Ishikawa (cell line): ENCODE measurements around the gene KTI12.
A peak's percentile ranks its signal among the peaks of the same experiment; 100 is the strongest.

Experiments
- CEBPB ChIP-seq: IDR thresholded peaks from 2 replicates; pipeline ENCODE4 v1.6.1; 2012
- CREB1 ChIP-seq: IDR thresholded peaks from 2 replicates; pipeline ENCODE4 v1.6.1; 2012; ENCODE audit warnings: low read depth
- EGR1 ChIP-seq: IDR thresholded peaks from 2 replicates; pipeline ENCODE4 v1.6.1; 2012
- EP300 ChIP-seq: IDR thresholded peaks from 2 replicates; pipeline ENCODE4 v1.6.1; 2012; ENCODE audit warnings: borderline replicate concordance
- FOXM1 ChIP-seq: IDR thresholded peaks from 2 replicates; pipeline ENCODE4 v1.6.1; 2012; ENCODE audit warnings: low read depth, borderline replicate concordance
- NFIC ChIP-seq: IDR thresholded peaks from 2 replicates; pipeline ENCODE4 v1.6.1; 2012
- RAD21 ChIP-seq: IDR thresholded peaks from 2 replicates; pipeline ENCODE4 v1.6.1; 2012; ENCODE audit warnings: low read depth
- TAF1 ChIP-seq: IDR thresholded peaks from 2 replicates; pipeline ENCODE4 v1.6.1; 2012; ENCODE audit warnings: low read depth, mild to moderate bottlenecking
- TCF12 ChIP-seq: IDR thresholded peaks from 2 replicates; pipeline ENCODE4 v1.6.1; 2012; ENCODE audit warnings: low read depth
- TEAD4 ChIP-seq: IDR thresholded peaks from 2 replicates; pipeline ENCODE4 v1.6.1; 2012
- YY1 ChIP-seq: IDR thresholded peaks from 2 replicates; pipeline ENCODE4 v1.6.1; 2012; ENCODE audit warnings: low read depth
- ZBTB7A ChIP-seq: IDR thresholded peaks from 2 replicates; pipeline ENCODE4 v1.6.1; 2012; ENCODE audit warnings: low read depth
- TF ChIP-seq, protein P1 (sequence below): IDR thresholded peaks from 2 replicates; pipeline ENCODE4 v1.6.1; 2012
- TF ChIP-seq, protein P2 (sequence below): IDR thresholded peaks from 2 replicates; pipeline ENCODE4 v1.6.1; 2012; ENCODE audit warnings: low read depth, mild to moderate bottlenecking
- TF ChIP-seq, protein P3 (sequence below): IDR thresholded peaks from 2 replicates; pipeline ENCODE4 v1.6.1; 2012

The KTI12 gene

DNA sequence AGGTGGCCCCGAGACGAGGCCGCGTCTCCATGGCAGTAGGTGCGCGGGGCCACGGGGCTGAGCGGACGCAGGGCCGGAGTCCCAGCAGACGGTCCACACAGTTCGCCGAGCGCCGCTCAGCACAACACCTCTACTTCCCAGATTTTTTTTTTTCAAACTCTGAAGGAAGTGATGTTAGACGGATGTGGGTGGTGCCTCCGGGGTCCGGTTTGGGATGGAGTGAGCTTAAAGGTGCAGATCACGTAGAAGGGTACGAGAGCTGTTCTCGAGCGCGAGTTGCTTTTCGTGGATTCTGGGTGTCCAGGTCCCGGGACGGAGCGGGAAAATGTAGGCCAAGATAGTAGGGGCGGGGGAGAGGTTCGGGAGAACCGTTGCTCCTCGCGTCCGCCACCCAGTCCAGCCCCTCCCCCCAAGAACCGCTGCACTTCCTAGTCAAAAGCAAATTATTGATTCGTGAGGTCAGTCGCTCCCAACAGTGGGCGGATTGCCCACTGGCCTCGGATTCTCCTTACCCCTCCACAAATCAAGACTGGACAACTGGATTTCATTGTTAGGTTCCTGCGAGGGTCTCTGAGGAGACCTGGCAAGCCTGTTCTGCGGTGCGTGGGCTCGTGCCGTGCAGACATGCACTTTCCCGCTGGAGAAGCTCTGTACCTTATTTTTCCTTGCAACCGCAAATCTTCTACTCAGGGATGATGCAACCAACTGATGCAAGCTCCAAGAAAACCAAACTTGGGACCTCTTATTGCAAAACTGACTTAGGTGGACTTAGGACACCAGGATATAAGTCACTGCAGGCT lies 21.7 kb upstream of the KTI12 start, which contains the start of gene TXNDC12:
TSS of gene TXNDC12 (minus strand) at position 126 of the 800 bp plus-strand sequence. CDS start at position 31, 95 bp downstream.
- TF ChIP-seq TEAD4 (no peak), ZBTB7A (no peak), FOXM1 (0 out of 2 replicates have a peak, but pooled peaks have one; percentile 12), NFIC (no peak), TCF12 (peak; percentile 32; the same call in 1 of the 2 replicates), CREB1 (peak; percentile 74), TAF1 (peak; percentile 82), CEBPB (peak; percentile 88), EP300 (no peak), RAD21 (no peak), YY1 (no peak), EGR1 (no peak; the same call in 1 of the 2 replicates)
- TF ChIP-seq, protein P1, sequence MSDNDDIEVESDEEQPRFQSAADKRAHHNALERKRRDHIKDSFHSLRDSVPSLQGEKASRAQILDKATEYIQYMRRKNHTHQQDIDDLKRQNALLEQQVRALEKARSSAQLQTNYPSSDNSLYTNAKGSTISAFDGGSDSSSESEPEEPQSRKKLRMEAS = peak; percentile 77
- TF ChIP-seq, protein P2, sequence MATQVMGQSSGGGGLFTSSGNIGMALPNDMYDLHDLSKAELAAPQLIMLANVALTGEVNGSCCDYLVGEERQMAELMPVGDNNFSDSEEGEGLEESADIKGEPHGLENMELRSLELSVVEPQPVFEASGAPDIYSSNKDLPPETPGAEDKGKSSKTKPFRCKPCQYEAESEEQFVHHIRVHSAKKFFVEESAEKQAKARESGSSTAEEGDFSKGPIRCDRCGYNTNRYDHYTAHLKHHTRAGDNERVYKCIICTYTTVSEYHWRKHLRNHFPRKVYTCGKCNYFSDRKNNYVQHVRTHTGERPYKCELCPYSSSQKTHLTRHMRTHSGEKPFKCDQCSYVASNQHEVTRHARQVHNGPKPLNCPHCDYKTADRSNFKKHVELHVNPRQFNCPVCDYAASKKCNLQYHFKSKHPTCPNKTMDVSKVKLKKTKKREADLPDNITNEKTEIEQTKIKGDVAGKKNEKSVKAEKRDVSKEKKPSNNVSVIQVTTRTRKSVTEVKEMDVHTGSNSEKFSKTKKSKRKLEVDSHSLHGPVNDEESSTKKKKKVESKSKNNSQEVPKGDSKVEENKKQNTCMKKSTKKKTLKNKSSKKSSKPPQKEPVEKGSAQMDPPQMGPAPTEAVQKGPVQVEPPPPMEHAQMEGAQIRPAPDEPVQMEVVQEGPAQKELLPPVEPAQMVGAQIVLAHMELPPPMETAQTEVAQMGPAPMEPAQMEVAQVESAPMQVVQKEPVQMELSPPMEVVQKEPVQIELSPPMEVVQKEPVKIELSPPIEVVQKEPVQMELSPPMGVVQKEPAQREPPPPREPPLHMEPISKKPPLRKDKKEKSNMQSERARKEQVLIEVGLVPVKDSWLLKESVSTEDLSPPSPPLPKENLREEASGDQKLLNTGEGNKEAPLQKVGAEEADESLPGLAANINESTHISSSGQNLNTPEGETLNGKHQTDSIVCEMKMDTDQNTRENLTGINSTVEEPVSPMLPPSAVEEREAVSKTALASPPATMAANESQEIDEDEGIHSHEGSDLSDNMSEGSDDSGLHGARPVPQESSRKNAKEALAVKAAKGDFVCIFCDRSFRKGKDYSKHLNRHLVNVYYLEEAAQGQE = no peak
- TF ChIP-seq, protein P3, sequence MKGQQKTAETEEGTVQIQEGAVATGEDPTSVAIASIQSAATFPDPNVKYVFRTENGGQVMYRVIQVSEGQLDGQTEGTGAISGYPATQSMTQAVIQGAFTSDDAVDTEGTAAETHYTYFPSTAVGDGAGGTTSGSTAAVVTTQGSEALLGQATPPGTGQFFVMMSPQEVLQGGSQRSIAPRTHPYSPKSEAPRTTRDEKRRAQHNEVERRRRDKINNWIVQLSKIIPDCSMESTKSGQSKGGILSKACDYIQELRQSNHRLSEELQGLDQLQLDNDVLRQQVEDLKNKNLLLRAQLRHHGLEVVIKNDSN = no peak

DNA sequence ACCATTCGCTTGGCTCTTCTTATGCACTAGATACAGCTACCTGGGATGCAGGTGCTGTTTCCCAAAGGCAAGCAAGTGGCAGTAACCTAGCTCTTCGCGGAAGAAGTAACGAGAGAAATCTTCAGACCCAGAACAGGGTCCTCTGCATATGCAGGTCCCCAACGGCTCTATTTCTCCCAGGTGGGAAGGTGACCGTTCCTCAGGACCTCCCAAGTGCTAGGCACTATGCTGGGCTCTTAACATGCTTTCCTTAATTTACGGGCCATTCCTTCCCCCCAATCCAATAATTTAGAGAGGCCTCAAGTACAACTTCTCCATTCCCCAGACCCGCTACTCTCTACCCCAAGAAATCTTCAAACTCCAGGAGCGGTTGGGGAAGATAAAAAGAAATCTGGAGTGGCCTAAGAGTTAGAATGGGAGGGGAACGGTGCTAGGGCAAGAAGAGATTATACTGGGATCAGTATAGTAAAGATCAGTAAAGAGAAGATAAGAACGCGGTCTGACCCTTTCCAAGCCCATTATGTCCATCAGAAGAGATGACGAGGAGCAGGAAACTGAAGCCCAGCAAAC lies 21.0 kb upstream of the KTI12 start:
- no peak for TF ChIP-seq EGR1
- TF ChIP-seq FOXM1 = no peak
- no peak for TF ChIP-seq CREB1
- no peak for TF ChIP-seq TCF12
- TF ChIP-seq TEAD4 = no peak
- no peak for TF ChIP-seq CEBPB
- TF ChIP-seq, protein P2 = no peak

DNA sequence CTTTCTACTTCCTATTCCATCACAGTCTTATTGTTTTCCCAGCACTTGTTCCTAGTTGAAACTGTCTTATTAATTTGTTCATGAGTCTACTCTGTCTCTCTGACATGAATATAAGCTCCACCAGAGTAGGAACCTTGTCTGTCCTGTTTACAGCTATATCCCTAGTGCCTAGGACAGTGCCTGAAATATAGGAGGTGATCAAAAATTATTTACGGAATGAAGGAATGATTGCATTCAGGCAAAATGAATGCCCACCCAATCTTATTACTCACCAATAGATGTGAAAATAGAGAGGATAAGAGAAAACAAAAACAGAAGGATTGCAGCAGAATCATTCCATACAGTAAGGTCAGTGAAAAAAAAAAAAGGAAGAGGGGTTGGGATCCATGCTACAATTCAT lies 20.3 kb upstream of the KTI12 start:
- TF ChIP-seq FOXM1 = no peak
- no peak for TF ChIP-seq CREB1
- no peak for TF ChIP-seq NFIC
- no peak for TF ChIP-seq CEBPB
- no peak for TF ChIP-seq ZBTB7A
- no peak for TF ChIP-seq EP300
- TF ChIP-seq YY1 = no peak
- TF ChIP-seq, protein P1 = no peak
- TF ChIP-seq TCF12 = no peak
- TF ChIP-seq, protein P3 = no peak
- TF ChIP-seq RAD21 = no peak
- TF ChIP-seq, protein P2 = no peak
- TF ChIP-seq TEAD4 = no peak
- no peak for TF ChIP-seq EGR1
- no peak for TF ChIP-seq TAF1

DNA sequence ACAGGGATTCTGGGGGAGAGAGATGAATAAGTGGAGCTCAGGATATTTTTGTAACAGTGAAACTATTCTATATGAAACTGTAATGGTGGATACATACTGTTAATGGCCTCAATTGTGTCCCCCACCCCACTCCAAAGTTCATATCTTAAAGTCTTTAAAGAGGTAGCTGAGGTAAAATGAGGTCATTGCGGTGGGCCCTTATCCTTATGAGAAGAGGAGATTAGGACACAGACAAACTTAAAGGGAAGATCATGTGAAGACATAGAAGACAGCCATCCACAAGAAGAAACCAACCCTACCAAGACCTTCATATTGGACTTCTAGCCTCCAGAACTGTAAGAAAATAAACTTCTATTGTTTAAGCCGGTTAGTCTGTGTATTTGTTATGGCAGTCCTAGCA lies 11.6 kb upstream of the KTI12 start:
- TF ChIP-seq FOXM1 (no peak), TEAD4 (no peak), EGR1 (no peak), CEBPB (no peak), CREB1 (no peak)
- TF ChIP-seq, protein P2 = no peak
- TF ChIP-seq, protein P3 = no peak
